CD4-positive, alpha-beta T cell treated with Interleukin-6 for 4 hours (primary cell): ENCODE measurements around the gene VPS13C.

Experiments used
- DNase-seq: peaks from one replicate; pipeline ENCODE4 v3.0.0-alpha.2; 2020; ENCODE audit warnings: mixed read lengths

VPS13C gene

DNA sequence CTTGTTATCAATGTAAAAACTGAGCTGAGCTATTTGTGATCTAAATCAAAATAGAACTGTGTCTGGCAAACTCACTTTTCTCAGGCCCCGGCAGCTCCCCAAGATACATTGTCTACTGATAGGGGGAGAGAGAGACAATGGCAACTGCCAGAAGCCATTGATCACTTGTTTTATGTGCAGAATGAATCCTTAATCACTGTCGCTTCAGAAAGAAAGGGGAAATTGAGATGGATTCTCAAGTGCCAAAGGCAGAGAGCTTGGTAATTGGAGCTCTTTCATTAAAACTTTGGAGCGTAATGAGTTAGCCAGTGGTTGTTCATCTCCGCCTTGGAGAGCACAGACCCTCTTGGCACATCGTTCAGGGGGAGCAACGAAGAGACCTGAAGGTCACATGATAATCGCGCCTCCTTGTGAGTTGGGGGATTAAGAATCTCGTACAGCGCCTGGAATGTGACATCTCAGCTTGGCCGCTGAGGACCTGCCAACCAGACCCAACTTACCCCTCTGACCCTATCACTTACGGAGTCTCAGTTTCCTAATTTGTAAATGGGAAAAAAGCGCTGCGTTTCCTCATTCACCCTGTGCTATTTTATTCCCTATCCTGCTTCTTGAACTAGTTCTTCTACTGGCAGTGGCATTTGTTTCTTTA, 252.8 kb downstream of the VPS13C start:
- DNase-seq = no peak
